ENCODE data around the gene GJB5.

GRCh38 chr1:34721646-34722355, 33.0 kb upstream of the GJB5 start:
- TF ChIP-seq, protein P1, sequence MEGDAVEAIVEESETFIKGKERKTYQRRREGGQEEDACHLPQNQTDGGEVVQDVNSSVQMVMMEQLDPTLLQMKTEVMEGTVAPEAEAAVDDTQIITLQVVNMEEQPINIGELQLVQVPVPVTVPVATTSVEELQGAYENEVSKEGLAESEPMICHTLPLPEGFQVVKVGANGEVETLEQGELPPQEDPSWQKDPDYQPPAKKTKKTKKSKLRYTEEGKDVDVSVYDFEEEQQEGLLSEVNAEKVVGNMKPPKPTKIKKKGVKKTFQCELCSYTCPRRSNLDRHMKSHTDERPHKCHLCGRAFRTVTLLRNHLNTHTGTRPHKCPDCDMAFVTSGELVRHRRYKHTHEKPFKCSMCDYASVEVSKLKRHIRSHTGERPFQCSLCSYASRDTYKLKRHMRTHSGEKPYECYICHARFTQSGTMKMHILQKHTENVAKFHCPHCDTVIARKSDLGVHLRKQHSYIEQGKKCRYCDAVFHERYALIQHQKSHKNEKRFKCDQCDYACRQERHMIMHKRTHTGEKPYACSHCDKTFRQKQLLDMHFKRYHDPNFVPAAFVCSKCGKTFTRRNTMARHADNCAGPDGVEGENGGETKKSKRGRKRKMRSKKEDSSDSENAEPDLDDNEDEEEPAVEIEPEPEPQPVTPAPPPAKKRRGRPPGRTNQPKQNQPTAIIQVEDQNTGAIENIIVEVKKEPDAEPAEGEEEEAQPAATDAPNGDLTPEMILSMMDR (IDR thresholded peaks at IDR 0.05), result no peak
- TF ChIP-seq EZH2 (IDR thresholded peaks at IDR 0.05), result no peak

Measured in neural progenitor cell (in vitro differentiated cells).